ENCODE data around the gene LEO1.

The LEO1 gene

GRCh38 chr15:51931016-51931415 is 40.6 kb downstream of the LEO1 start:
- no peak for DNase-seq (ENCODE audit: low read depth)

- DNase-seq (ENCODE audit: low read depth) = no peak
Measured at GRCh38 chr15:51926809-51927208, 44.8 kb downstream of the LEO1 start.

DNA sequence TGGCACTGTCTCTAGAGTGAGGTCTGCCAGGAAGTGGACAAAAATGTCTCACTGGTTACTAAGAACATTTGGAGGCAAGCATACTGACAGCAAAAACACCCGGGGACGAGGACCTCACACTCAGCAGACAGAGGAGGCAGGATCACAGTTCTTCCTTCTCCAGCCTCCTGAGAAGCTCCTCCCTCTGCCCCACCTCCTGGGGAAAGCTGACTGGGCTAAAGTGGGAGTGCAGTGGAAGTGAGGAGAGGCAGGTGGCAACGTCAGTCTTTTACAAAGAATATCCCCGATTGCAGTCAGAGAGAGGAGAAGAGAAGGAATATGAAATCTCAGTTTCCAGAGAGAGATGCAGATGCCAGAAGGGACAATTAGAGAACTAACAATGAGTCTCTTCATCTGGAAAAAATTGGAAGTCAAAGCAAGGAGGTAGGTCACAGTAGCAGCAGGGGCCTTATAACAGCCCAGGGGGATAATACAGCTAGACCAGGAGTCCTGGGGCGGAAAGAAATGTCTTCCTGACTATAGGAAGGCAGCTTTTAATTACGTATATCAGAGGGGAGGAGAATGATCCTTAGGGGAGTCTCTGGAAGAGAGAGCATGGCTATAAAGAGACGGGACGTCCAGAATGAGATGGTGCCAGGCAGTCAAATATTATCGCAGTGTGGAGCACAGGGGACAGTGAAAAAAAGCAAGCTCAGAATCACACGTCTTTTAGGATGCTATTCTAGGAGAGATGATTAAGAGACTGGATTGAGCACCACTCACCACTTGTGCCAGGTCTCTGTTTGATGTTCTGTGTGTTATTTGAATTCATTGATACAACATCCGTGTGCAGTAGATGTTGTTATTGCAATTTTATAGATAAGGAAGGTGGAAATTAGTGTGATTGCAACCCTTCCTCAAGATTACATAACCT is 47.2 kb downstream of the LEO1 start:
- DNase-seq (ENCODE audit: low read depth) = no peak

GRCh38 chr15:51917493-51917892 is 54.1 kb downstream of the LEO1 start:
- DNase-seq (ENCODE audit: low read depth) = no peak

GRCh38 chr15:51912528-51912927 is 59.0 kb downstream of the LEO1 start:
- DNase-seq (ENCODE audit: low read depth) = no peak

DNA sequence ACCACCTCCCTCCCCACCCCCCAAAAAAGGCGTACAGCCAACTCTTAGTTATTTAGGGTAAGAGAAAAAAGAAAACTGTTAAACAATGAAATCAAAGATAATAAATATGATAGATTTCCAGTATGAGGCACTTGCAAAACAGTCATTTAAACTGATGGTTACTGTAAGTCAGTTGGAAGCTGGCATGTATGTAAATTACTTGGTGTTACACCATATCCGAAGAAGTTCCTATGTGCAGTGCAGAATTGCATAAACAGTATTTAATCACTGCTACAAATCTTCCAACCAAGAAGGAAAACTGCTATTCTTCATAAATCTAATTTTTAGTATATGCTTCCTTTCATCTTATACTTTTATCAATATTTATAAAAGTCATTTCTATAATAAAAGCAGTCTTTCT is 62.0 kb downstream of the LEO1 start:
- no peak for DNase-seq (ENCODE audit: low read depth)

- no peak for DNase-seq (ENCODE audit: low read depth)
Measured at GRCh38 chr15:51908316-51908715, 63.3 kb downstream of the LEO1 start.

DNA sequence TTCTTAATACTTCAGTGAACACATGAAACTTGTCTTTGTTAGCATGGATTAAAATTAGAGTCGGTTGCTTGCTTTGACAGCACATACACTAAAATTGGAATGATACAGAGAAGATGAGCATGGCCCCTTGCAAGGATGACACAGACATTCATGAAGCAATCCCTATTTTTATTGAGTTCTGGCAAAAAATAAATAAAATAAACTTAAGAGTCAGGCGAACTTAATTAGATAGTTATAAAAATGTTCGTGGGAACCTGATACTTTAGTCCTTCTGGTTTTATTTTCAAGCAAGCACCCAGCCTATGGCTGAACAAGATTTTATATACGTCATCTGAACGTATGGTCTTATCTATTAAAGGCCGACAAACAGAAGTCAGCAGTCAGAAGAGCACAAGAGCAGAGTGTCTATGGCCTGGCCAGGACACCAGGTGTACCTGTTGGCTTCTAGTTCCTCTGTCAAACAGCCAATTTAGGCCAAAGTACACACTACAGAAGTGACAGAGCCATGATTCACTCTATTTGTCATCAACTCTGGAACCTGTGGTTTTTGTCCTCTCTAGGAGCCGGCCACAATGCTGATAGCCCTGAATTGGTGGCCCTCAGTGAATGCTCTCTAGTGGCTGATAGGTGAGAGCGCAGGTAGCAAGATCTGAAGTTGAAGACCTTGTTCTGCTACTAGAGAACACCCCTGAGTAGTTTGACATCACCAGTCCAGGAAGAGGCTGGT is 64.3 kb downstream of the LEO1 start:
- DNase-seq (ENCODE audit: low read depth) = no peak

GRCh38 chr15:51904931-51905330 is 66.6 kb downstream of the LEO1 start:
- DNase-seq (ENCODE audit: low read depth) = no peak

DNA sequence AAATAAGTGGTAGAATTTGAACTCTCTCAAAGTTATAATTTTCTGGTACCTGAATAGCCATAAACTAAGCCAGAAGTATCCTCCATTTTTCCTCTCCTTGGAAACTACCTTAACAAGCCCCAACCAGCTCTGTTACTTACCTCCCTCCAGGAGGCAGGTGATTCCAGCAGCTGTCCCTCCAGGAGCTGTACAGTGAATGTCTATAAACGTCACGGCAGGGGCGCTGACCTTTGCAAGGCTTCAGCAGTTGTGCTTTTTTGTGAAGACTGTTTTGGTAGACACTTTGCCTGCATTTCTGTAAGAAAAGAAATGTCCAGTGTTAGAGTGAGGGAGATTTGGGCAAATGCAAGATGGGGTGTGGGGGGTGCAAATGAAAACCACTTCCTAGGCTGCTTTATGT is 67.2 kb downstream of the LEO1 start:
- DNase-seq (ENCODE audit: low read depth) = no peak

DNA sequence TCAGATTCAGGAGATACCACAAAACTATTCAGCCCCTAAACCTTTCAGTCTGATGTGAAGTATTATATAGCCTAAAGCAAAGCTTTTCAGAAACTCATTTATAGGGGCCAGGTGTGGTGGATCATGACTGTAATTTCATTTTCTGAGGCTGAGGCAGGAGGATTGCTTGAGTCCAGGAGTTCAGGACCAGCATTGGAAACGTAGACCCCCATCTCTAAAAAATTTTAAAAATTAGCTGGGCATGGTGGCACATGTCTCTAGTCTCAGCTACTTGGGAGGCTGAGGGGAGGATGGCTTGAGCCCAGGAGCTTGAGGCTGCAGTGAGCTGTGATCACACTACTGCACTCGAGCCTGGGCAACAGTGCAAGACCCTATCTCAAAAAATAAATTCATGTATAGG is 82.1 kb downstream of the LEO1 start:
- no peak for DNase-seq (ENCODE audit: low read depth)

DNA sequence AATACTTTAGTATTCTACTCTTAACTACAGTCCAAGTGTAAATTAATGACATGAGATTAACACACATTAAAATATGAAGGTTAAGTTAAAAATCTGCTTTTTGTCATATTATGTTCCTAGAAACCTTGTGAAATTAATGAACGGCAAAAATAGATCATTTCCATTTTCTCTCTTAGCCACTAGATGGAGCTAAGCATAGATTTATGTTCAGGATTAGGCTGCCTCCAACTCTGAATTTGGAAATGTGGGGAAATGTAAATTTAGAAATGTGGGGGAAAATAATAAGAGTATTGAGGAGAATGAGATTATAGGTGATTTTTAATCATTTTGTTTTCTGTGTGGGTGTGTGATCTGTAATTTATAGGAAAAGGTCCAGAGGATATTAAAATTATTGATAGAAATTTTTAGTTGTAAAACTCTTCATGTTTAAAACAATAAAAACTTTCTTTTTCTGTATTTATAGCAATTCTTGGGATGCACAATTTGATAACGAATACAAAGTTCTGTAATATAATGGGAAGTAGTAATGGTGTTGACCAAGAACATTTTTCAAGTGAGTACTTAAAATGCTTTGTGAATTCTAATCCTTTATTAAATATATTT is 82.9 kb downstream of the LEO1 start:
- DNase-seq (ENCODE audit: low read depth) = no peak

All from stimulated activated CD8-positive, alpha-beta memory T cell treated with anti-CD3 and anti-CD28 coated beads, Interleukin-12 subunit alpha, Interleukin-12 subunit beta, amount 100 ng/mL, for 4 hours (primary cell).